ENCODE measurements around the gene CAST. TPM values are rescaled to one million over a fixed set of nuclear protein-coding genes. Genes with fewer than 3 reads are reported as not detected.

The CAST gene
- total RNA-seq, 1 donor from 2014 or later = 272 TPM

GRCh38 chr5:96628406-96628805, 33.8 kb upstream of the CAST start:
- Histone ChIP-seq H3K4me3 (no peak overlapping the region), H3K27ac (no peak overlapping the region), H3K9me3 (no peaks in the 10 kb centered on the region), H3K36me3 (no peaks in the 10 kb centered on the region), H3K4me1 (no peaks in the 10 kb centered on the region), H3K27me3 (ENCODE audit: low read depth) (no peaks in the 10 kb centered on the region)
- intact Hi-C loops (cut with DNase I) = no loop called here
- no peak for ATAC-seq
- DNase-seq = no peak
- TF ChIP-seq CTCF (IDR thresholded peaks at IDR 0.05) = no peak

- intact Hi-C loops (cut with DNase I) = no loop called here
- H3K4me3 ChIP-seq = no peak overlapping the region
- no peaks in the 10 kb centered on the region for H3K9me3 ChIP-seq
- no peaks in the 10 kb centered on the region for H3K27me3 ChIP-seq (ENCODE audit: low read depth)
- H3K36me3 ChIP-seq = no peaks in the 10 kb centered on the region
- no peaks in the 10 kb centered on the region for H3K4me1 ChIP-seq
- ATAC-seq (peak; percentile 92), DNase-seq (no peak)
- H3K27ac ChIP-seq = peak overlapping the region; percentile 6
- TF ChIP-seq CTCF (IDR thresholded peaks at IDR 0.05) = no peak
Measured at GRCh38 chr5:96629774-96630173, 32.4 kb upstream of the CAST start.

- TF ChIP-seq CTCF (IDR thresholded peaks at IDR 0.05) = no peak
- intact Hi-C loops (cut with DNase I) = no loop called here
- Histone ChIP-seq H3K36me3 (no peaks in the 10 kb centered on the region), H3K4me1 (no peaks in the 10 kb centered on the region), H3K9me3 (no peaks in the 10 kb centered on the region), H3K27ac (no peak overlapping the region), H3K4me3 (no peak overlapping the region), H3K27me3 (ENCODE audit: low read depth) (no peaks in the 10 kb centered on the region)
- peak in 1 of 2 donors; percentile 38 for ATAC-seq
- no peak for DNase-seq
Measured at GRCh38 chr5:96633820-96634219, 28.4 kb upstream of the CAST start.

- Histone ChIP-seq H3K4me1 (no peaks in the 10 kb centered on the region), H3K27ac (no peak overlapping the region), H3K9me3 (no peaks in the 10 kb centered on the region), H3K27me3 (ENCODE audit: low read depth) (no peaks in the 10 kb centered on the region), H3K36me3 (no peaks in the 10 kb centered on the region), H3K4me3 (no peak overlapping the region)
- intact Hi-C loops (cut with DNase I) = no loop called here
- ATAC-seq = no peak
- DNase-seq = no peak
- TF ChIP-seq CTCF (IDR thresholded peaks at IDR 0.05) = no peak
Measured at GRCh38 chr5:96634881-96635280, 27.3 kb upstream of the CAST start.

GRCh38 chr5:96636046-96636445, 26.1 kb upstream of the CAST start:
- no peak for TF ChIP-seq CTCF (IDR thresholded peaks at IDR 0.05)
- H3K36me3 ChIP-seq = no peaks in the 10 kb centered on the region
- ATAC-seq = peak in 1 of 2 donors; percentile 35
- H3K4me1 ChIP-seq = no peaks in the 10 kb centered on the region
- intact Hi-C loops (cut with DNase I) = no loop called here
- H3K27me3 ChIP-seq (ENCODE audit: low read depth) = no peaks in the 10 kb centered on the region
- H3K9me3 ChIP-seq = no peaks in the 10 kb centered on the region
- DNase-seq = no peak
- H3K4me3 ChIP-seq = no peak overlapping the region
- H3K27ac ChIP-seq = no peak overlapping the region

GRCh38 chr5:96636594-96636993, 25.6 kb upstream of the CAST start:
- ATAC-seq (peak in 1 of 2 donors; percentile 62), DNase-seq (no peak)
- H3K36me3 ChIP-seq = no peaks in the 10 kb centered on the region
- H3K27me3 ChIP-seq (ENCODE audit: low read depth) = no peaks in the 10 kb centered on the region
- intact Hi-C loops (cut with DNase I) = no loop called here
- no peak overlapping the region for H3K4me3 ChIP-seq
- TF ChIP-seq CTCF (IDR thresholded peaks at IDR 0.05) = no peak
- H3K9me3 ChIP-seq = no peaks in the 10 kb centered on the region
- H3K4me1 ChIP-seq = no peaks in the 10 kb centered on the region
- no peak overlapping the region for H3K27ac ChIP-seq
